Natural killer cell (primary cell): ENCODE results near the gene BRI3BP. TPM values are rescaled to one million over a fixed set of nuclear protein-coding genes. Genes with fewer than 3 reads are reported as not detected.

Source experiments
- ATAC-seq, 3 donors: fragments of 150-1000 bp in 2 of 3; fragments of 200-7000 bp in 1 of 3; cut with Tn5 transposase; 1 replicate in 1 of 3; 2 replicates in 2 of 3; pipeline ENCODE4 v1.10.0; 2021; ENCODE audit warnings: mild to moderate bottlenecking in 2 of 3, moderate library complexity in 2 of 3
- DNase-seq, 2 donors: peaks; one replicate each; pipeline versions ENCODE4 v3.0.0 to v3.0.0-alpha.2; 2013 to 2021; ENCODE audit warnings: mixed read lengths in 1 of 2
- H3K27ac ChIP-seq: one replicate; pipeline ENCODE4 v1.5.1; 2013; ENCODE audit warnings: mild to moderate bottlenecking, low read length
- H3K27me3 ChIP-seq: one replicate; pipeline ENCODE4 v1.6.1; 2013; ENCODE audit warnings: low read length; ENCODE audit not compliant: control insufficient read depth, insufficient read depth
- H3K36me3 ChIP-seq: one replicate; pipeline ENCODE4 v1.6.1; 2013; ENCODE audit warnings: low read length; ENCODE audit not compliant: control insufficient read depth, insufficient read depth
- H3K4me1 ChIP-seq: one replicate; pipeline ENCODE4 v1.6.1; 2013; ENCODE audit warnings: low read length; ENCODE audit not compliant: control insufficient read depth, insufficient read depth
- H3K4me3 ChIP-seq: one replicate; pipeline ENCODE4 v1.5.1; 2013; ENCODE audit warnings: low read length
- H3K9me3 ChIP-seq: one replicate; pipeline ENCODE4 v1.6.1; 2013; ENCODE audit warnings: low read length; ENCODE audit not compliant: control insufficient read depth, insufficient read depth
- H3K27ac Mint-ChIP-seq, 2 donors: one replicate each; pipeline ENCODE4 v1.8.0; 2022; ENCODE audit warnings: mild to moderate bottlenecking in 2 of 2, mixed read lengths in 2 of 2, moderate library complexity in 1 of 2
- H3K27me3 Mint-ChIP-seq, 2 donors: one replicate each; pipeline ENCODE4 v1.8.0; 2022; ENCODE audit warnings: low read depth in 2 of 2, mixed read lengths in 2 of 2
- H3K36me3 Mint-ChIP-seq: one replicate; pipeline ENCODE4 v1.8.0; 2022; ENCODE audit warnings: mixed read lengths
- H3K4me1 Mint-ChIP-seq, 2 donors: one replicate each; pipeline ENCODE4 v1.8.0; 2022; ENCODE audit warnings: mixed read lengths in 2 of 2
- H3K4me3 Mint-ChIP-seq: one replicate; pipeline ENCODE4 v1.8.0; 2022; ENCODE audit warnings: mild to moderate bottlenecking, moderate library complexity, mixed read lengths
- H3K9me3 Mint-ChIP-seq, 2 donors: one replicate each; pipeline ENCODE4 v1.8.0; 2022; ENCODE audit warnings: mixed read lengths in 2 of 2
- WGBS: methylation state at CpG from one replicate; pipeline ENCODE4 v1.1.7; 2013; ENCODE audit warnings: missing lambda C conversion rate; ENCODE audit not compliant: insufficient coverage; 5-methylcytosine and 5-hydroxymethylcytosine counted together
- intact Hi-C: fragments of 100-400 bp; cut with micrococcal nuclease; formaldehyde crosslinking; loops from one replicate; pipeline ENCODE4 v1.14.2; 2022
- total RNA-seq, 4 donors: library from RNA; stranded (reverse); fragments of 120-200 nt in 1 of 4; gene quantifications; one replicate each; pipeline versions ENCODE4 v1.2.3 to v1.2.4, GENCODE V29; 2013 to 2022
- TF ChIP-seq, protein P1 (sequence below): fragments of 200-600 bp; IDR thresholded peaks from one replicate; pipeline ENCODE4 v1.8.0; 2022; ENCODE audit warnings: antibody characterized with exemption

Gene BRI3BP
- total RNA-seq, 3 donors from 2014 or later (not counting 1 experiment from before 2014, with no cell fraction given): 4.2 to 6.8 (median 5.4) TPM

DNA sequence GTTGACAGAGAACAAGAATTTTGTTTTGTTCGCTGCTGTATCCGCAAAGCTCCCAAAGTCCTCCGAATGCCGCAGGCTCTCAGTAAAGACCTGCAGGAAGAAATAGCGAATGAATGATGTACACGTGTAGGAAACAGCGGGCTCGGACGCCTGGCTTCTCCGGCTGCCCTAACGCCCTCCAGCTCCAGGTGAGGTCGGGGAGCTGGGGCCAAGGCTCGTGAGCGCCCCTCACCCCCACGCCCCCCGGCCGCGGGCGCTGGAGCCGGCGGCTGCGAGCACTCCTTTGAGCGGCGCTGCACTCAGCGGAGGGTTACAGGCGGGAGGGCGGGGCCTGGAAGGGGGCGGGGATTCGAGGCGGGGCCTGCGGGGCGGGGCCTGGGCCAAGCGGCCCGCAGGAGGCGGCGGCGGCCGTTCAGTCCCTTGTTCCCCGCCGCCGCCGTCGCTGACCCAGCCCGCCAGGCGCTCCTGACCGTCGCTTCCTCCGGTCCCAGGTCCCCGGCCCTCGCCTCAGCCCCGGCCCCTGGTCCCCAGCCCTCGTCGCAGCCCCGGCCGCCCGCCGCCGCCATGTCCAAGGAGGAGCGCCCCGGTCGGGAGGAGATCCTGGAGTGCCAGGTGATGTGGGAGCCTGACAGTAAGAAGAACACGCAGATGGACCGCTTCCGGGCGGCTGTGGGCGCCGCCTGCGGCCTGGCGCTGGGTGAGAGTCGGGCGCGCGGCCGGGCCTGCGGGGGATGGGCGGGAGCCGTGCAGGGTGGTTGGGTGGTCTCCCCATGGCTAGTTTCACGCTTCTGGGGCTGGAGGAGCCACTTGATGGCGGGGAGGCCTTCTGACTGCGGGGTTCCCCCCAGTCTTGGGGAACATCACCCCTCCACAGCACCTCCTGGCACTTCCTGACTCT, 71.8 kb downstream of the BRI3BP start, which contains the start of gene AACS:
Gene AACS, plus strand, starts transcription at position 415 of the 898 bp plus-strand sequence. Its CDS starts 150 bp downstream, at position 565.
- WGBS: under 1% methylated on average over 80 of the region's 80 CpGs

DNA sequence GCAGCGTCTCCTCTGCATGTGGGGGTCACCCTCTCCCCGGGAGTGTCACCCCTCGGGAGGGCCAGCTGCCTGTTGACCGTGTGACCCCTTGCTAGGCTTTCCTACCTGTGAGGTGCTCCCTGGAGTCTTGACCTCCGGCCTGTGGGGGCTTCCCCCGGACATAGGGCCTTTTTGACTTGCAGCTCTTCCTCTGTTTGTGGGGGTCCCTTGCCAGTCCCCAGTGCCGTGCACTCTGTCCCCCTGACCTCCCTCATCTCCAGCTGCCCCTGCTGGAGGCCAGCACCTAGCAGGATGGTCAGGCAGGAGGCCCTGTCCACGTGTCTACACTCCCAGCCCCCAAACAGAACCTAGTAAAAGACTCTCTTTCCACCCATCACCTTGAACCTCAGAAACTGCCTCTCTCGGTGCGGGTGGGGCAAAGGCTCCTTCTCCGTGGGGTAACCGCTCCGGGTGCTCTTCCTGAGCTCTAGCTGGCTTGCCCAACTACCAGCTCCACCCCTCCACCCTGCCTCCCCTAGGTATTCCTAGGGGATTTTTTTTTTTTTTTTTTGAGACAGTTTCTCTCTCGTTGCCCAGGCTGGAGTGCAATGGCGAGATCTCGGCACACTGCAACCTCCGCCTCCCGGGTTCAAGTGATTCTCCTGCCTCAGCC, 72.6 kb downstream of the BRI3BP start:
- H3K27ac Mint-ChIP-seq: peak overlapping the region in 1 of 2 donors; percentile 78
- H3K27ac ChIP-seq: no peak overlapping the region
- ATAC-seq: no peak

More for the DNA sequence above, 71.8 kb downstream of the BRI3BP start, which contains the start of gene AACS:
- Histone ChIP-seq H3K27me3 (no peaks in the 10 kb centered on the region), H3K27ac (no peak within 1 kb of the TSS), H3K4me3 (peak within 1 kb of the TSS; percentile 55), H3K4me1 (peaks cover 12% of the 10 kb centered on the region), H3K36me3 (no peaks in the 10 kb centered on the region), H3K9me3 (no peaks in the 10 kb centered on the region)
- Mint-ChIP-seq H3K4me1 (peaks cover 8 to 23% of the 10 kb centered on the region in 2 donors), H3K4me3 (peak within 1 kb of the TSS; percentile 89), H3K36me3 (no peaks in the 10 kb centered on the region), H3K27ac (peak within 1 kb of the TSS in 1 of 2 donors; percentile 78), H3K27me3 (peaks cover 0 to 7% of the 10 kb centered on the region in 2 donors), H3K9me3 (no peaks in the 10 kb centered on the region)
- ATAC-seq (peak; percentile 98), DNase-seq (peak; percentile 64 to 86)
- intact Hi-C loops: loop anchor here (1.0 to 2.0 kb wide), 2 partner anchors 16 to 72 kb away; partner anchors contain the start of gene BRI3BP
- TF ChIP-seq, protein P1, sequence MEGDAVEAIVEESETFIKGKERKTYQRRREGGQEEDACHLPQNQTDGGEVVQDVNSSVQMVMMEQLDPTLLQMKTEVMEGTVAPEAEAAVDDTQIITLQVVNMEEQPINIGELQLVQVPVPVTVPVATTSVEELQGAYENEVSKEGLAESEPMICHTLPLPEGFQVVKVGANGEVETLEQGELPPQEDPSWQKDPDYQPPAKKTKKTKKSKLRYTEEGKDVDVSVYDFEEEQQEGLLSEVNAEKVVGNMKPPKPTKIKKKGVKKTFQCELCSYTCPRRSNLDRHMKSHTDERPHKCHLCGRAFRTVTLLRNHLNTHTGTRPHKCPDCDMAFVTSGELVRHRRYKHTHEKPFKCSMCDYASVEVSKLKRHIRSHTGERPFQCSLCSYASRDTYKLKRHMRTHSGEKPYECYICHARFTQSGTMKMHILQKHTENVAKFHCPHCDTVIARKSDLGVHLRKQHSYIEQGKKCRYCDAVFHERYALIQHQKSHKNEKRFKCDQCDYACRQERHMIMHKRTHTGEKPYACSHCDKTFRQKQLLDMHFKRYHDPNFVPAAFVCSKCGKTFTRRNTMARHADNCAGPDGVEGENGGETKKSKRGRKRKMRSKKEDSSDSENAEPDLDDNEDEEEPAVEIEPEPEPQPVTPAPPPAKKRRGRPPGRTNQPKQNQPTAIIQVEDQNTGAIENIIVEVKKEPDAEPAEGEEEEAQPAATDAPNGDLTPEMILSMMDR: no peak

DNA sequence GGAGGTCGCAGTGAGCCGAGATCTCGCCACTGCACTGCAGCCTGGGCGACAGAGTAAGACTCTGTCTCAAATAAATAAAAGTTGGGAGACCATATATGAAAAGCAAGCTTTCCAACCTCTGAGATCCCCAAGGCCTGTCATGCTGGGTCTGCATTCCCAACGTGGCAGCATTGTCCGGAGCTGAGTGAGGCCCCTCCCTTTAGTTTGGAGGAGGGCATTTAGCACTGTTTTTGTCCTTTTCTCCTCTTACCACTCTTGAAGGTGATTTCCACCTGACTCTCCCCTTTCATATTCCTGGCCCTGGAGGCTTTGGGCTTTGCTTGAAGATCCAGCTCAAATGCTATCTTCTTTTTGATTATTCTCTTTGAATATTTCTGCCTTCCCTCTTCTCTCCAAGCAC, 74.9 kb downstream of the BRI3BP start:
- Mint-ChIP-seq H3K36me3 (no peaks in the 10 kb centered on the region), H3K27me3 (no peaks in the 10 kb centered on the region), H3K4me1 (peaks cover 8 to 23% of the 10 kb centered on the region in 2 donors), H3K4me3 (peak overlapping the region; percentile 7), H3K27ac (no peak overlapping the region), H3K9me3 (no peaks in the 10 kb centered on the region)
- ATAC-seq (no peak), DNase-seq (no peak)
- Histone ChIP-seq H3K4me1 (peaks cover 12% of the 10 kb centered on the region), H3K4me3 (no peak overlapping the region), H3K27ac (no peak overlapping the region), H3K36me3 (no peaks in the 10 kb centered on the region), H3K9me3 (no peaks in the 10 kb centered on the region), H3K27me3 (no peaks in the 10 kb centered on the region)
- intact Hi-C loops: no loop called here
- 97% methylated on average over 6 of the region's 6 CpGs for WGBS
- TF ChIP-seq, protein P1: no peak

More for the DNA sequence above, 72.6 kb downstream of the BRI3BP start:
- Mint-ChIP-seq H3K36me3 (no peaks in the 10 kb centered on the region), H3K9me3 (no peaks in the 10 kb centered on the region), H3K4me1 (peaks cover 8 to 23% of the 10 kb centered on the region in 2 donors), H3K4me3 (peak overlapping the region; percentile 89), H3K27me3 (peaks cover 0 to 7% of the 10 kb centered on the region in 2 donors)
- DNase-seq: no peak
- Histone ChIP-seq H3K9me3 (no peaks in the 10 kb centered on the region), H3K4me1 (peaks cover 12% of the 10 kb centered on the region), H3K27me3 (no peaks in the 10 kb centered on the region), H3K4me3 (peak overlapping the region; percentile 35), H3K36me3 (no peaks in the 10 kb centered on the region)
- intact Hi-C loops: loop anchor here (1.0 to 2.0 kb wide), 2 partner anchors 17 to 73 kb away; partner anchors contain the start of gene BRI3BP
- 60% methylated on average over 18 of the region's 18 CpGs for WGBS
- TF ChIP-seq, protein P1: no peak
